DND-41 (cell line): ENCODE measurements around the gene PIGBOS1.

Experiments used
- EZH2 ChIP-seq: IDR thresholded peaks from 3 replicates; pipeline ENCODE4 v1.6.1; 2012; ENCODE audit warnings: borderline replicate concordance, low read depth, mild to moderate bottlenecking, moderate library complexity, low read length, inconsistent platforms; ENCODE audit not compliant: severe bottlenecking
- TF ChIP-seq, protein P1 (sequence below): IDR thresholded peaks from 2 replicates; pipeline ENCODE4 v1.5.1; 2012; ENCODE audit warnings: borderline replicate concordance, low read length, moderate library complexity, mild to moderate bottlenecking; ENCODE audit not compliant: poor library complexity, severe bottlenecking; ENCODE audit errors: extremely low read depth

DNA sequence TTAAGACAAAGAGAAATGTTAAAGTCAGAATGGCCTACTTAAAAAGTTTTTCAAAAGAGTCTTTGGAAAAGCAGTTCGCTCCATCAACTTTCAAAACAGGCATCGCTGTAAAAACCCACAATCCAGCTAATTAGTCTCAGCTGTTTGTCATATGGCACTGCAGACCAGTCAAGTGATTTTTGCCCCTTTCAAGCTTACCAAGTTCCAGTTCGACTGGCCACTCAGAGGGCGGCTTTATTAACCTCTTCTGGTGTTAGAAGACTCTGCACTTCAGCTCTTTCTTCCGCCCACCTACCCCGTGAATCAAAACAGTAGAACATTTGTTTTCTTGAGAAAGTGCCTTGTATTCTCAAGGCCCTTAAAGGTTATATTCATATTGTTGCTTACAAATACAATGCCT lies 48.6 kb downstream of the PIGBOS1 start:
- TF ChIP-seq, protein P1, sequence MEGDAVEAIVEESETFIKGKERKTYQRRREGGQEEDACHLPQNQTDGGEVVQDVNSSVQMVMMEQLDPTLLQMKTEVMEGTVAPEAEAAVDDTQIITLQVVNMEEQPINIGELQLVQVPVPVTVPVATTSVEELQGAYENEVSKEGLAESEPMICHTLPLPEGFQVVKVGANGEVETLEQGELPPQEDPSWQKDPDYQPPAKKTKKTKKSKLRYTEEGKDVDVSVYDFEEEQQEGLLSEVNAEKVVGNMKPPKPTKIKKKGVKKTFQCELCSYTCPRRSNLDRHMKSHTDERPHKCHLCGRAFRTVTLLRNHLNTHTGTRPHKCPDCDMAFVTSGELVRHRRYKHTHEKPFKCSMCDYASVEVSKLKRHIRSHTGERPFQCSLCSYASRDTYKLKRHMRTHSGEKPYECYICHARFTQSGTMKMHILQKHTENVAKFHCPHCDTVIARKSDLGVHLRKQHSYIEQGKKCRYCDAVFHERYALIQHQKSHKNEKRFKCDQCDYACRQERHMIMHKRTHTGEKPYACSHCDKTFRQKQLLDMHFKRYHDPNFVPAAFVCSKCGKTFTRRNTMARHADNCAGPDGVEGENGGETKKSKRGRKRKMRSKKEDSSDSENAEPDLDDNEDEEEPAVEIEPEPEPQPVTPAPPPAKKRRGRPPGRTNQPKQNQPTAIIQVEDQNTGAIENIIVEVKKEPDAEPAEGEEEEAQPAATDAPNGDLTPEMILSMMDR = no peak
- no peak for TF ChIP-seq EZH2
